Measurements from ENCODE around the gene CDC42EP3.

- TF ChIP-seq POLR2A (IDR thresholded peaks at IDR 0.05; ENCODE audit: low read length) = no peak
- no peak for TF ChIP-seq GATA1 (IDR thresholded peaks at IDR 0.05; ENCODE audit: low read depth, low read length)
Measured at GRCh38 chr2:37637985-37638384, 33.5 kb downstream of the CDC42EP3 start.

All from erythroblast (primary cell).